GM12891 (cell line): ENCODE measurements around the gene NLN.
"Not testable (repeated sequence)": the region's sequence is repeated elsewhere in the genome, so short reads cannot be mapped to it uniquely, and the experiment has no call there.

Experiments
- DNase-seq: peaks from one replicate; pipeline ENCODE4 v3.0.0; 2011; ENCODE audit warnings: low spot score; ENCODE audit not compliant: insufficient read length
- FAIRE-seq: peaks from 2 replicates; lab custom pipeline; 2011; peaks lifted over from hg19 to GRCh38; lab: Jason Lieb, UNC
- PAX5 ChIP-seq: IDR thresholded peaks from 2 replicates; pipeline ENCODE4 v1.6.1; 2011; ENCODE audit warnings: low read length, moderate library complexity, mild to moderate bottlenecking; ENCODE audit not compliant: insufficient read depth, severe bottlenecking
- POLR2A ChIP-seq: IDR thresholded peaks from 2 replicates; pipeline ENCODE4 v1.6.1; 2011; ENCODE audit warnings: low read depth, low read length, control low read depth
- POLR2AphosphoS5 ChIP-seq: IDR thresholded peaks from 2 replicates; pipeline ENCODE4 v1.6.1; 2011; ENCODE audit warnings: low read depth, low read length, control low read depth
- POU2F2 ChIP-seq: IDR thresholded peaks from 2 replicates; pipeline ENCODE4 v1.6.1; 2011; ENCODE audit warnings: low read depth, mild to moderate bottlenecking, control low read depth, low read length, moderate library complexity
- SPI1 ChIP-seq: IDR thresholded peaks from 2 replicates; pipeline ENCODE4 v1.6.1; 2011; ENCODE audit warnings: low read depth, low read length, control low read depth
- TAF1 ChIP-seq: IDR thresholded peaks from 2 replicates; pipeline ENCODE4 v1.6.1; 2011; ENCODE audit warnings: low read depth, low read length, control low read depth

Gene NLN

DNA sequence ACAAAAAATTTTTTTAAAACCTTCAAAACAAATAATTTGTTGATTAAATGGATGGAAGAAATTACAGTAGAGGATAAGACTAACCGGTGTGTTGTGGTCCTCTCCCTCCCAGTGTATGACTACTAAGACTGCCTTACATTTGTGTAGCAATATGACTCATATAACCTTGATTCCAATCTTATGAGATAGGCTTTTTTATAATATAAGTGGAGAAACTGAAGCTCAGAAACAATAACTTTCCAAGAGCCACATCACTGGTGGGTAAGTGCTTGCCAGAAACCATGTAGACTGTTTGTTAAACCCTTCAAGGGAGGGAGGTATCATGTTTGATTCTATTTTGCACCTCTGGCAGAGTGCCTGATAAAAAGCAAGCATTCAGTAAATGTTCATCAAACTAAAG lies 47.5 kb downstream of the NLN start:
- DNase-seq (no peak), FAIRE-seq (no peak)
- TF ChIP-seq POLR2A (no peak), TAF1 (no peak), POU2F2 (no peak), SPI1 (no peak), PAX5 (no peak), POLR2AphosphoS5 (no peak)

DNA sequence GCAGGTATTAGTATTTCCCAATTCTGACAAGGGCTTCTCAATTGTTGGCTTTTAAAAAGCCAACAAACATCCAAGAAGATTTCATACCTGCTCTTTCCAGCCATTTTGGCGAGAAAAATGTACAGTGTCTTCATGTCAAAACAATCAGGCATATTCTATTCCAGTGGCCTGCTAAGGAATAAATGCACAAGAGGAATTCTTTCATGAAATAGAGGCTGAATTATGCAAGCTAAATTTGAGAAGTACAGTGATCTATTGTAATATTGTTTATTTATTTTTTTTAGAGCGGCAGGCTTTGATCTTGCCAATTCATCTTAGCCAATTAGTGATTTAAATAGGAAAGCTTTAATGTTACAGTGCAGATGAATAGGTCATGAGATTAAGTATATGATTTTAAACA lies 49.3 kb downstream of the NLN start:
- TF ChIP-seq SPI1, result no peak
- TF ChIP-seq PAX5, result no peak
- TF ChIP-seq TAF1, result no peak
- DNase-seq (no peak), FAIRE-seq (no peak)

DNA sequence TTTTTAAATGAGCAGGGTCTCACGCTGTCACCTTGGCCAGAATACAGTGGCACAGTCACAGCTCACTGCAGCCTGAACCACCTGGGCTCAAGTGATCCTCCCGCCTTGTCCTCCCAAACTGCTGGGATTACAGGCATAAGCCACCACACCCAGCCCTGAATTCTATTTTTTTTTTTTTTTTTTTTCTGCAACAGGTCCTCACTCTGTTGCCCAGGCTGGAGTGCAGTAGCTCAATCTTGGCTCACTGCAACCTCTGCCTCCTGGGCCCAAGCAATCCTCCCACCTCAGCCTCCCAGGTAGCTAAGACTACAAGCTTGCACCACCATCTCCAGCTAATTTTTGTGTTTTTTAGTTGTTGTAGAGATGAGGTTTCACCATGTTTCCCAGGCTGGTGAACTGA lies 51.0 kb downstream of the NLN start:
- FAIRE-seq, DNase-seq: not testable (repeated sequence)

DNA sequence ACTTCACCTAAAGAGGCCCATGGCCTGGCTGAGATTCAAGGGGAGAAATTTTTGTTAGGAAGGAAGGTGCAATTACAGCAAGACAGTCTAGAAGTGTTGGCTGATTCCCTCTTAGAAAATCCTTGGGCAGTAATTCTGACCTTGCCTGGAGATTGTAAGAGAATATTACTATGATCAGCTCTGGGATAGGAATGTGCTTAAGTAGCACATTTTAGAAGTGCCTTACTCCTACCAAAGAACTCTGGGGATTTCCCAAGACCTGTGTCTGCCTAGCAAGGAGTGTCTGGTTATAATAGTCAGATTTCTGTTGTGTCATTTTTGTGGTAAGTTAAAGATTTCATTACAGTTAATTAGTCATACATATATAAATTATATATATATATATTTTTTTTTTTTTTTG lies 52.3 kb downstream of the NLN start:
- TF ChIP-seq PAX5 (no peak), SPI1 (no peak), POU2F2 (no peak), POLR2AphosphoS5 (no peak), TAF1 (no peak), POLR2A (no peak)
- no peak for DNase-seq
- FAIRE-seq, result no peak

DNA sequence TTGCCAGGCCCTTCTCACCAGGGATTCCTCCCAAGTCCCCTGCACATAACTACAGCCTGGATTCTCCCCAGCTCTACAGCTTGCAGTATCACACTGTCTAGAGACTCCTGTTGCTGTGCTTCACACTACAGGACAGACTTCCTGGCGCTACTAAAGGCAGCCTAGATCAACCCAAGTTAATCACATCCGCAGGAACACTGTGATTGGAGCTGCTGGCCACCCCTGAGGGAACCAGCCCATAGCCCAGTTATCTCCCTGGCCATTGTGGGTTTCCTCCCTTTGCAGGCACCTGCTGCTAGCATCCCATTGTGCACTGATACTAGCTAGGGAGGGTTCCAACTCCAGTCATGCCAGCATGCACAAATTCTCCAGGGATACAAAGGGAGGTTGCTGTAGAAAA lies 53.5 kb downstream of the NLN start:
- DNase-seq, result no peak
- TF ChIP-seq POU2F2, result no peak
- TF ChIP-seq PAX5, result no peak
- no peak for TF ChIP-seq SPI1
- no peak for TF ChIP-seq TAF1
- TF ChIP-seq POLR2AphosphoS5, result no peak
- TF ChIP-seq POLR2A, result no peak
- no peak for FAIRE-seq

DNA sequence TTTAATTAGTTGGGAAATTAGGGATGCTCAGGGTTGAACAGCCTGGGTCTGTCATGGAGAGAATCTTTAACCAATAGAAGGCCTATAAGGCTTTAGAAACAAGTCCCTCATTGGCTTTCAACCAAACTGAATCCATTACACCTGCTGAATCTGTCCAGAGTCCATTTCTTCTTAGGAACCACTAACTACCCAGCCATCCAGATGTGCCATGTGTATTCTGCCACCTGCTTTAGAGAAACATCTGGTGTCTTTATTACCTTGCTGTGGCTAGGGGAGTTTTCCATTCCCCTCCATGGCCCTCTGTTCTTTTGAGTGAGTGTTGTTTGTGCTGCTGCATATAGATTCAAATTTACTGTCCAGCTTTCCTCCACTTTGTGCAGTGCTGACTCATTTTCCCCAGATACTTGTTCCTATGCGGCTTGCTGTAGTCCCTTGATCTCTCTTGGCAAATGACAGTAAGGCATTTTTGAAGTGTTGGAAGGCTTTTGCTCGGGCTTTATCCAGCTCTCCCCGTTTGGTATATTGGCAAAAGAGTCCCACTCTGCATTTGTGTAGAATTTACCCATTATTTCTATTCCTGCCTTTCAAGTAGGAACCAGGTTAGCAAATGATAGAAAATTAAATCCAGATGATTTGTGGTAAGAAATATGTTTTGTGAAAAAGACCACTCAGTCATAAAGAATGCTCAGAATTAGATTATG lies 54.6 kb downstream of the NLN start:
- DNase-seq, result no peak
- TF ChIP-seq TAF1, result no peak
- TF ChIP-seq POLR2A, result no peak
- TF ChIP-seq SPI1, result no peak
- TF ChIP-seq PAX5, result no peak
- TF ChIP-seq POU2F2, result no peak
- TF ChIP-seq POLR2AphosphoS5, result no peak
- no peak for FAIRE-seq

DNA sequence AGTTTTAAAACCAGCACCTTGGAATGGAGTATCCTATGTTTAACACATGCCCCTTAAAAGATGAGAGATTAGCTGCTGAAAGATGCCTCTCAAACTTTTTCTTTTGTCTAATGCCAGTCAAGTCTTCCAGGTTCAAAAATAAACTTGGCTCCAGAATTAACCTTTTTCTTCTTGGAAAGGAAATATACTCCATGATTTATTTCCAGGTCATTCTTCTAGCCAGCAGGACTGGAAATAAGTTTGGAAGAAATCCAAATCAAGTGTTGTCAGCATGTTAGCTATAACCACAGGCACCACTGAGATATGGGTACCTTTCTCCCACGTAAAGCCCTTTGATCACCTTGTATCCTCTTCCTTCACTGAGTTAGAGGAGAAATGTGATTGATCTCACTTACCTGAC lies 56.1 kb downstream of the NLN start:
- no peak for FAIRE-seq

DNA sequence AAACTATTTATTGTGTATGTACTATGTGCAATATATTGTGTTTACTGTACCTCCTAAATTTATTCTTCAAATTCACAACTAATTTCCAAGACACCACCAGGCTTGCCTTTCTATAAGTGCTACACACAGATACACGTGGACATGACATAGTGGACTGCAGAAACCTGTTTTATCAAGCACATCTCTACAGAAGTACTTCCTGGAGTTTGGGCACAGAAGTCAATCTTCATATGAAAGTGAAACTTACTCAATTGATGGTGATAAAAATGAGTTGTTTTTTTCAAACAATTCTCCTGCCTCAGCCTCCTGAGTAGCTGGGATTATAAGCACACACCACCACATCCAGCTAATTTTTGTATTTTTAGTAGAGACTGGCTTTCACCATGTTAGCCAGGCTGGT lies 57.6 kb downstream of the NLN start:
- DNase-seq (no peak), FAIRE-seq (no peak)
- no peak for TF ChIP-seq SPI1
- no peak for TF ChIP-seq PAX5
- TF ChIP-seq POLR2A, result no peak
- no peak for TF ChIP-seq TAF1
- TF ChIP-seq POU2F2, result no peak

More for the DNA sequence above, 56.1 kb downstream of the NLN start:
- no peak for DNase-seq
- TF ChIP-seq SPI1 (no peak), POU2F2 (no peak), POLR2A (no peak), TAF1 (no peak), POLR2AphosphoS5 (no peak), PAX5 (no peak)

DNA sequence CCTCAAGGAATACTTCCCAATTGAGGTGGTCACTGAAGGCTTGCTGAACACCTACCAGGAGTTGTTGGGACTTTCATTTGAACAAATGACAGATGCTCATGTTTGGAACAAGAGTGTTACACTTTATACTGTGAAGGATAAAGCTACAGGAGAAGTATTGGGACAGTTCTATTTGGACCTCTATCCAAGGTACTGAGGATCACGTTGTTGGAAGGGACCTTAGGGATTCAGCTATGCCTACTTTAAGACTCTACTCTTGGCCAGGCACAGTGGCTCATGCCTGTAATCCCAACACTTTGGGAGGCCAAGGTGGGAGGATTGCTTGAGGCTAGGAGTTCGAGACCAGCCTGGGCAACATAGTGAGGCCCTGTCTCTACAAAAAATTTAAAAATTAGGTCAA lies 66.3 kb downstream of the NLN start:
- DNase-seq, FAIRE-seq: not testable (repeated sequence)

DNA sequence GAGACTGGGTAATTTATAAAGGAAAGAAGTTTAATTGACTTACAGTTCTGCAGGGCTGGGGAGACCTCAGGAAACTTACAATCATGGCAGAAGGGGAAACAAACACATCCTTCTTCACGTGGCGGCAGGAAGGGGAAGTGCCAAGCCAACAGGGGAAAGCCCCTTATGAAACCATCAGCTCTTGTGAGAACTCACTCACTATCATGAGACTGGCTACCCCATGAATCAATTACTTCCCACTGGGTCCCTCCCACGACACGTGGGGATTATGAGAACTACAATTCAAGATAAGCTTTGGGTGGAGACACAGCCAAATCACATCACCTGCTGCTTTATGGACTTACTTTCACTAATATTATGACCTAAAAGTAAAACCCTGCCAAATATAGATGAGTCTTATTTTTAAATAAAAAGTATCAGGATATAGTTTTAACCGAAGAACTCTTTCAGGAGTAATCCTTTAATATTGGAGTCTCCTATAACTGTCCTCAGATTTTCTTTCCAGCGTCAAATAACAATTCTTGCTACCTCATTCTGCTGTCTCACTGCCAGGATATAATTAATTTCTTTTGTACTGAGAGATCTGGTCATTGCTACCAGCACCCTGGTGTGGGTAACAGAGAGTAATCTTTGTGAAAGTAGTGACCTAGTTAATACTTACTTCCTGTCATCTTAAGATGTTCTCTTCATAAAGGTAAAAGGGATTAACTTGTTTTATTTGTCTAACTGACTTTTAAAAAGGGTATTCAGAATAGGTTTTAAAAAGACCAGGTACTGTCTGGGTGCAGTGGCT lies 68.6 kb downstream of the NLN start:
- no peak for FAIRE-seq
- no peak for DNase-seq
- peak; percentile 74 for TF ChIP-seq SPI1
- no peak for TF ChIP-seq POU2F2
